Heart left ventricle (tissue), 16 donors: ENCODE results near the gene GPR153. TPM values are rescaled to one million over a fixed set of nuclear protein-coding genes. Genes with fewer than 3 reads are reported as not detected.

Experiments
- ATAC-seq, 4 donors: fragments of 200-7000 bp; cut with Tn5 transposase; one replicate each; pipeline ENCODE4 v1.9.1; 2020 to 2022; ENCODE audit warnings: moderate library complexity in 4 of 4, mild to moderate bottlenecking in 3 of 4, moderate number of reproducible peaks in 1 of 4
- DNase-seq, 5 donors: peaks; one replicate each; pipeline ENCODE4 v3.0.0-alpha.2; 2020
- H3K27ac ChIP-seq, 12 donors: fragments of 200-600 bp; sonication (generic) in 4 of 12; one replicate each; pipeline versions ENCODE4 v1.5.0 to v1.8.0; 2016 to 2022; ENCODE audit warnings: mild to moderate bottlenecking in 2 of 12
- H3K27me3 ChIP-seq, 9 donors: fragments of 200-600 bp; sonication (generic) in 2 of 9; one replicate each; pipeline versions ENCODE4 v1.5.1 to v1.8.0; 2016 to 2022; ENCODE audit warnings: mild to moderate bottlenecking in 3 of 9
- H3K36me3 ChIP-seq, 9 donors: fragments of 200-600 bp; sonication (generic) in 2 of 9; one replicate each; pipeline versions ENCODE4 v1.5.0 to v1.8.0; 2018 to 2022; ENCODE audit warnings: mild to moderate bottlenecking in 2 of 9
- H3K4me1 ChIP-seq, 12 donors: fragments of 200-600 bp; sonication (generic) in 4 of 12; one replicate each; pipeline versions ENCODE4 v1.5.0 to v1.8.0; 2016 to 2022; ENCODE audit warnings: mild to moderate bottlenecking in 3 of 12
- H3K4me3 ChIP-seq, 12 donors: fragments of 200-600 bp; sonication (generic) in 4 of 12; one replicate each; pipeline versions ENCODE4 v1.5.0 to v1.8.0; 2017 to 2022; ENCODE audit warnings: mild to moderate bottlenecking in 9 of 12, moderate library complexity in 4 of 12
- H3K9me3 ChIP-seq, 12 donors: fragments of 200-600 bp; sonication (generic) in 4 of 12; one replicate each; pipeline versions ENCODE4 v1.5.0 to v1.8.0; 2016 to 2022; ENCODE audit warnings: mild to moderate bottlenecking in 1 of 12
- CTCF ChIP-seq, 12 donors: fragments of 200-600 bp; sonication (generic) in 4 of 12; IDR thresholded peaks; one replicate each; pipeline versions ENCODE4 v1.5.0 to v1.8.0; 2018 to 2022; ENCODE audit warnings: antibody characterized with exemption in 12 of 12, mild to moderate bottlenecking in 5 of 12
- POLR2A ChIP-seq, 2 donors: fragments of 450-650 bp; IDR thresholded peaks; one replicate each; pipeline ENCODE4 v1.6.1; 2017; ENCODE audit warnings: antibody characterized with exemption in 2 of 2, mild to moderate bottlenecking in 2 of 2, moderate library complexity in 2 of 2
- WGBS, 4 donors: extraction: QIAGEN DNeasy Blood & Tissue Kit in 2 of 4; methylation state at CpG; one replicate each; pipeline versions ENCODE4 v1.1.5 to v1.1.7; 2013 to 2018; 5-methylcytosine and 5-hydroxymethylcytosine counted together
- intact Hi-C, 10 donors: fragments of 100-400 bp; cut with DNase I; formaldehyde crosslinking; loops; one replicate each; pipeline versions ENCODE4 v1.11.1 to v1.14.2; 2022
- polyA plus RNA-seq, 2 donors: library from polyadenylated mRNA; stranded (reverse); fragments of 200-250 nt; gene quantifications; one replicate each; pipeline ENCODE4 v1.2.3, GENCODE V29; 2013
- total RNA-seq, 9 donors: library from RNA; depleted of rRNA in 2 of 9; stranded (reverse); fragments of >200 nt in 2 of 9; fragmentation: NEBNext Ultra II Directional in 3 of 9; extraction: Animal tissue kit (Norgen Biotek cat#: 25700) in 3 of 9; gene quantifications; one replicate each; pipeline versions ENCODE4 v1.1.0 to v1.2.4, GENCODE V29; 2016 to 2023
- donor health status: ischemic (EF 13 %, LVEDD 7.1; RV severe dilation, severe dysfunction).
- donor health status: healthy with polysubstance abuse.
- donor health status: DM: no; HTN: yes; CAD: no.
- donor health status: DM: no; HTN: no; CAD: no.
- donor health status: ischemic (EF 25% LVEDD 6.9; RV normal size, moderate dysfunction).
- donor health status: ischemic (EF 25% LVEDD 5.7; RV mildly dilated, moderate dysfunction).
- donor health status: healthy.
- donor health status: DM: yes; HTN: yes; CAD: no.
- donor health status: ischemic (EF 35%, LVEDD 5.7; RV mildly dilated, moderate dysfunction).
- donor health status: nonischemic (EF 11% LVEDD 7.7; RV severe dilation, severe dysfunction).
- donor health status: DM: yes; HTN: yes; CAD: no.
- donor health status: PGD.
- donor health status: ischemic (EF 29% LVEDD 5.4; RV normal size, mild dysfunction).
- donor health status: nonischemic (EF 23%, LVEDD 6.1; RV moderate dilation, normal function).

Gene GPR153
- total and polyA plus RNA-seq, 11 donors: 2.7 to 30.0 (median 4.7) TPM

- Histone ChIP-seq H3K36me3 (no peaks in the 10 kb centered on the region), H3K27ac (no peak overlapping the region), H3K4me3 (peak overlapping the region in 9 of 12 donors; percentile 2 to 27 (median 12)), H3K4me1 (peaks cover 0 to 41% (median 24%) of the 10 kb centered on the region in 12 donors), H3K9me3 (no peaks in the 10 kb centered on the region), H3K27me3 (peaks cover 35 to 81% (median 62%) of the 10 kb centered on the region in 9 donors)
- intact Hi-C loops: loop anchor here in 5 of 10 donors (5.0 to 10.0 kb wide), 5 partner anchors 35 to 200 kb away; partner anchors contain the start of gene RNF207 (in 3 of the 5)
- no peak for DNase-seq
- no peak for TF ChIP-seq POLR2A (IDR thresholded peaks at IDR 0.05)
- no peak for TF ChIP-seq CTCF (IDR thresholded peaks at IDR 0.05)
- WGBS, 4 donors: 1 to 3% (median 1%) methylated on average over 31 to 99 of the region's 99 CpGs
- no peak for ATAC-seq
Measured at GRCh38 chr1:6241887-6242740, 18.8 kb downstream of the GPR153 start.

GRCh38 chr1:6241107-6241886 lies 19.6 kb downstream of the GPR153 start:
- TF ChIP-seq CTCF (IDR thresholded peaks at IDR 0.05): no peak
- no peak for TF ChIP-seq POLR2A (IDR thresholded peaks at IDR 0.05)
- peaks cover 0 to 36% (median 20%) of the 10 kb centered on the region in 12 donors for H3K4me1 ChIP-seq
- intact Hi-C loops: loop anchor here in 5 of 10 donors (5.0 to 10.0 kb wide), 5 partner anchors 34 to 199 kb away; partner anchors contain the start of gene RNF207 (in 3 of the 5)
- no peaks in the 10 kb centered on the region for H3K9me3 ChIP-seq
- DNase-seq: no peak
- WGBS, 4 donors: 28 to 44% (median 37%) methylated on average over 17 to 33 of the region's 33 CpGs
- peak overlapping the region in 1 of 12 donors; percentile 4 for H3K4me3 ChIP-seq
- no peak overlapping the region for H3K27ac ChIP-seq
- no peak for ATAC-seq
- H3K36me3 ChIP-seq: no peaks in the 10 kb centered on the region
- peaks cover 35 to 73% (median 59%) of the 10 kb centered on the region in 9 donors for H3K27me3 ChIP-seq

- 74 to 89% (median 82%) methylated on average over 17 of the region's 17 CpGs for WGBS, 4 donors
- no peak overlapping the region for H3K27ac ChIP-seq
- DNase-seq (no peak), ATAC-seq (no peak)
- intact Hi-C loops: loop anchor here in 7 of 10 donors (5.0 to 10.0 kb wide), 7 partner anchors 33 to 198 kb away; partner anchors contain the start of genes RNF207 (in 3 of the 7) and RPL22 (in 2 of the 7)
- no peaks in the 10 kb centered on the region for H3K36me3 ChIP-seq
- no peaks in the 10 kb centered on the region for H3K9me3 ChIP-seq
- H3K27me3 ChIP-seq: peaks cover 29 to 62% (median 48%) of the 10 kb centered on the region in 9 donors
- H3K4me1 ChIP-seq: peaks cover under 1 to 31% (median 12%) of the 10 kb centered on the region in 12 donors
- TF ChIP-seq CTCF (IDR thresholded peaks at IDR 0.05): no peak
- TF ChIP-seq POLR2A (IDR thresholded peaks at IDR 0.05): no peak
- no peak overlapping the region for H3K4me3 ChIP-seq
Measured at GRCh38 chr1:6239950-6240768, 20.7 kb downstream of the GPR153 start.
